22Rv1 (cell line): ENCODE data around the gene GSKIP.

Experiments used
- ZFX ChIP-seq: fragments of 450-650 bp; IDR thresholded peaks from 2 replicates; pipeline ENCODE4 v1.6.1; 2017; ENCODE audit warnings: antibody characterized with exemption, borderline replicate concordance
- TF ChIP-seq, protein P1 (sequence below): fragments of 450-650 bp; IDR thresholded peaks from 2 replicates; pipeline ENCODE4 v1.5.1; 2017; ENCODE audit warnings: mild to moderate bottlenecking

- TF ChIP-seq, protein P1, sequence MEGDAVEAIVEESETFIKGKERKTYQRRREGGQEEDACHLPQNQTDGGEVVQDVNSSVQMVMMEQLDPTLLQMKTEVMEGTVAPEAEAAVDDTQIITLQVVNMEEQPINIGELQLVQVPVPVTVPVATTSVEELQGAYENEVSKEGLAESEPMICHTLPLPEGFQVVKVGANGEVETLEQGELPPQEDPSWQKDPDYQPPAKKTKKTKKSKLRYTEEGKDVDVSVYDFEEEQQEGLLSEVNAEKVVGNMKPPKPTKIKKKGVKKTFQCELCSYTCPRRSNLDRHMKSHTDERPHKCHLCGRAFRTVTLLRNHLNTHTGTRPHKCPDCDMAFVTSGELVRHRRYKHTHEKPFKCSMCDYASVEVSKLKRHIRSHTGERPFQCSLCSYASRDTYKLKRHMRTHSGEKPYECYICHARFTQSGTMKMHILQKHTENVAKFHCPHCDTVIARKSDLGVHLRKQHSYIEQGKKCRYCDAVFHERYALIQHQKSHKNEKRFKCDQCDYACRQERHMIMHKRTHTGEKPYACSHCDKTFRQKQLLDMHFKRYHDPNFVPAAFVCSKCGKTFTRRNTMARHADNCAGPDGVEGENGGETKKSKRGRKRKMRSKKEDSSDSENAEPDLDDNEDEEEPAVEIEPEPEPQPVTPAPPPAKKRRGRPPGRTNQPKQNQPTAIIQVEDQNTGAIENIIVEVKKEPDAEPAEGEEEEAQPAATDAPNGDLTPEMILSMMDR, result no peak
- TF ChIP-seq ZFX, result no peak
These were observed 70.7 kb downstream of the GSKIP start for GRCh38 chr14:96434040-96434439.
